HG03558 (cell line): Measurements from ENCODE around the gene TNRC6A.
"Not testable (repeated sequence)": the region's sequence is repeated elsewhere in the genome, so short reads cannot be mapped to it uniquely, and the experiment has no call there.

Experiments used
- ATAC-seq: cut with Tn5 transposase; IDR thresholded peaks from one replicate; pipeline ENCODE4 v1.9.1; 2021; ENCODE audit warnings: moderate number of reproducible peaks; ENCODE audit not compliant: unreplicated experiment; ENCODE audit errors: extremely low read depth

Gene TNRC6A

DNA sequence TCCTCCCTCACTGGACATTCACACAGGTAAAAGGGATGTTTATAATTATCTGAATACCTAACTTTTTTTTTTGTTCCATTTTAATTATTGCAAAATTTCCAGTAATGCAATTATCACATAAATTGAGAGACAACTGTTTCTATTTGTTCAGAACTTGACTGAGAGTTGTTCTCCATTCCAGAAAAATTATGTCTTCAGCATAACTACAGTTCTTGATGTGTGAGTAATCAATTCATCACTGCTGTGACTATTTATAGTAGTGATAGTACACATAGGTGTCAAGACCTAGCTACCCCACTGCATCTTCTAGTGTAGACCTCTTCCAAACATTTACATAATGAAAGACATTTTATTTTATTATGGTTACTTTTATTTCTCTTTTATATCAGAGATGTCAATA lies 5.8 kb upstream of the TNRC6A start:
- ATAC-seq, result no peak

DNA sequence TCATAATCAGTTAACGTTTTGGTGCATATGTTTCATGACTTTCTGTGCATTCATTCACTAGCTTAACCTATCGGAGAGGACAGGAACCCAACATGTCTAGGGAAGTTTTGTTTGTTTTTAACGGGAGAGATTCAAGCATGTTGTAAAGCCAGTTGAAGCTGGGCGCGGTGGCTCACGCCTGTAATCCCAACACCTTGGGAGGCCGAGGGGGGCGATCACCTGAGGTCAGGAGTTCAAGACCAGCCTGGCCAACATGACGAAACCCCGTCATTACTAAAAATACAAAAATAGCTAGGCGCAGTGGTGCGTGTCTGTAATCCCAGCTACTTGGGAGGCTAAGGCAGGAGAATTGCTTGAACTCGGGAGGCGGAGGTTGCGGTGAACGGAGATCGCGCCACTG lies 1.4 kb upstream of the TNRC6A start:
- no peak for ATAC-seq

DNA sequence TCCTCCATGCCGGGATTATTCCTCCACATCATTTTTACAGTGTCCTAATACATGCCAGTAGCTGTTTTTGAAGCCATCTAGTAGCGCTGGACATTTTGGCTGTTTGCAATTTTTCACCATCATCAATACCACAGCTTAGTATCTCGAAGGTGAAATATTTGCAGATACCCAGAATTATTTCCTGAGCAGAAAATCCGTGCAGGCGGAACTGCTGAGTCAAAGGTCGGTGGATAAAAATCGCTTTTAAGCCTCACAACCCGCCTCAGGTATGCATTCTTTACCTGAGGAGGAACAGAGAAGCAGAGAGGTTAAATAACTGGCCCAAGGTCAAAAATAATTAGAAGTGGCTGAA lies 584 bp upstream of the TNRC6A start:
- ATAC-seq, result no peak

DNA sequence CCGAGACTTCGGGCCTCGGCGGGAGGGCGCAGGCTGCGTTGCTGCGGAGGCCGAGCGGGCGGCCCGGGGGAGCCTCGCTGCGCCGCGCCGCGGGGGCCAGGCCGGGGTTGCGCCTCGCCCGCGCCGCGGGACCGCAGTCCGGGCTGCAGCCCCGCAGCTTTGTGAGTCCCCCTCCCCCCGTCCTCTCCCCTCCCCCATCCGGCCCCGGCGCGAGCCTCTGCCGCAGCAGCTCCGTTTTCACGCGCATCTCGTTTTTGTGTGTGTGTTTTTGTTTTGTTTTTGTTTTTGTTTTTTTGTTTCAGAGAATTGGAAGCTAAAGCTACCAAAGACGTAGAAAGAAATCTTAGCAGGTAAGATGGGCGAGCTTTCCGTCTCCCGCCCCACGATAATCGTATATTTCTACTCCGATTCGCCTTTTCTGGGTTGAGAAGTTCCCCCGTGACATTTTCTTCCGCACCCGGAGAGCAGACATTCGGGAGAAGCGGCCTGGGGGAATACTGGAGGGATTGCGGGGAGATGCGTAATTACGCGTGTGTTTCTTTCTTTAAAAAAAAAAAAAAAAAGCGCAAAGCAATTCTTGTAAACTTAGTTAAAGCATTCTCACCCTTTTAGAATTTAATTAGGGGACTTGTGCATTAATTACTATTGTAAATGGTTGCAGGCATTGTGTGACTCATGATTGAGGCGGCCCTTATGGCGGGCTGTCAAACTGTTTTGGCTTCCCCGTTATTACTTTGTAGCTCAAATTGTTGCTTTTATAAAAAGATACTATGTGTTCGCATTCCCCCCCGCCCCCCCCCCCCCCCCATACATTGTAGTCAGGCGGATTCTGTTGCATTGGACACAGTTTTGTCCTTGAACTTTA lies 732 bp downstream of the TNRC6A start:
- ATAC-seq, result peak; percentile 7

DNA sequence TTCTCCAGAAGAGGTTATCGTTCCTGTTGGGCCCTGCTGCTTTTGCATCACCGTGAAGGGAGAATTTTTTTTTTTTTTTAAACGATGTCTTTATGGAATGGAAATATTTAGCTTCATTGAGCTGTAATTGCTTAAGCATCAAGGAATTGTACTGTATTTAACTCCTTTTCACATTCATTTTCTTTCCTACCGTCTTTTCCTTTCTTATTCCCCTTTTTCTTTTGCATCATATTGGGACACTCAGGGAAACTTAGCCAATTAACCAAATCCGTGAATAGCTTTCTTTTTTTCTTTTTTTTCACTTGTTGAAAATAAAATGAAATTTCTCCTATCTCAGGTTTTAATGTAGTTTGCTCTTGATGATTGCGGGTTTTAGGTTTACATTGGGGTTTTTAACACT lies 1.5 kb downstream of the TNRC6A start:
- ATAC-seq, result no peak

DNA sequence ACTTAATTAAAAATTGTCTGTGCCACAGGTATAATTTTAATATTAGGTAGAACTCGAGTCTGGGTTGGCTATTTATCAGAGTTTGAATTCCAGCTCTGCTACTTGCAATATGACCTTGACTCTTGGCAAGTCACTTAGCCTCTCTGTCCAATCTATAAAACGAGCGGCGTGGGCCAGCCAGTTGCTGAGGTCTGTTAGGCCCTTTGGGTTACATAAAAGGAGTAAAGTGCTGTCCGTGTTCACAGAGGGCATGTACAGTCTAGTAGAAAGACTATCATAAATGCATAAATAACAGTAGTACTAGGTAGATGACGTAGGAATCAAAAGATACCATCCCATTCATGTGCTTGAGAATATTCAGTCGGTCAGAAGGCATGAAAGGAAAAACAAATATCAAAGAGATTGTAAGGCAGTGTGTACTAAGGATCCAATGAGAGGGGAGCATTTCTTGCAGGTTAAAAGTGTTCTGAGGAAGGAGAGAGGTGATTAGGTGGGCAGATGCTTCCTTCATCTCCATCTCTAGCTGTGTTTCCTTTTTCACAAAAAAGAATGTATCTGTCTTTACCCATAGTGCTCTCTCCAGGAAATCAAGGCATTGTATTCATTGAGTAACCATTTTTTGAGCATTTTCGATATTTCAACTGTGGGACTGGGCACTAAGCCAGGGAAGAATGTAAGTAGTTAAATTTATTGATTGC lies 2.4 kb downstream of the TNRC6A start:
- ATAC-seq, result no peak

DNA sequence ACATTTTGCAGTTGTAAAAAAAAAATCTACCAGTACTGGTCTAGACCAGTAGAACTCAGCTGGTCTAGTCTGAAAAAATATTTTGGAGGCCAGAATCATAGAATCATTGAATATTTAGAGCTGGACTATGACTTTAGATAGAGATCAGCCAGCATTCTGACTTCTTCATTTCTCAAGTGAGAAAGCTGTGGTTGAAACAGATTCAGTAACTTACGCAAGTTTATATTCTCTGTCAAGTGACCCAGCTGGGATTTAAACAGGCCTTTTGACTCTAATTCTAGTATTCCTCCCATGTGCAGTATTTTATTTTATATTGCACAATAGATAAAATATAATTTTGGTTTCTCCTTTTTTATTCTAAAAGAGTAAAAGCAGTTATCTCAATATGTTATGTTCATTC lies 4.9 kb downstream of the TNRC6A start:
- no peak for ATAC-seq

DNA sequence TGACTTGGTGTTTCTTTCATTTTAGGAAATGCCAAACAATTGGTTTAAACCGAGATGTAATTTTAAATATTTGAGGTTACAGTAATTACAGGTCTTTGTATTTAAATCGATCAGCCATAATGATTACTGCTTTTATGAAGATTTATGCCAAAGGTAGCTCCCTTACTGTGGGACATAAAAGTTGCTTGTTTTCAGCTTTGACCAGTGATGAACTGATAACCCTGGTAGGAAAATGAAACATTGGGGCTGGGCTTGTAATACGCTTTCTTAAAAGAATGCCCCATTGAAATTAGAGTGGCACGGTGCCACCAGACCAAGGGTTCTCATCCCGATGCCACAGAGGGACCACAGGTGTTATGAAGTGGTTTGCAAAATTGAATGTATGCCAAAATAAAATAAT lies 7.3 kb downstream of the TNRC6A start:
- no peak for ATAC-seq

DNA sequence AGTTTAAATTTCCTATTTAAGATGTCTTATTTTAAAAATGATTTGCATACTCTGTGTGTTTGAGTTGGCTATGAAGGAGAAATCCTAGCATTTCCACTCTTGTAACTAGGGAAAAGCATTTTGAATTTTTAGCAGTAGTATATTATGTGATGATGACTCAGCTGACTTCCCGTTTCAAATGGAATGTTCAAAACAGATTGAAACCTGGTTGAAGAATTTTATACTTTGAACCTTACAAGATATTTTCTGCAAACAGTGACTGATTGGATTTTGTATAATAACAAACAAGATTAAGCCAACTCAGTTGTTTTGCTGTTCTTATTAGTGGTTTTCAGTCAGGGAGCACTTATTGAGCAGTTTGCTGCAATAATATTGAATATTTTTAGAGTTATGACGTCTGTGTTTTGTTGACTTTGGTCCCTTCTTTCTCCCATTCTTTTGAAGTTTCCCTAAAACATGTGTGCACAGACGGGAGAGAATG lies 8.0 kb downstream of the TNRC6A start:
- no peak for ATAC-seq

DNA sequence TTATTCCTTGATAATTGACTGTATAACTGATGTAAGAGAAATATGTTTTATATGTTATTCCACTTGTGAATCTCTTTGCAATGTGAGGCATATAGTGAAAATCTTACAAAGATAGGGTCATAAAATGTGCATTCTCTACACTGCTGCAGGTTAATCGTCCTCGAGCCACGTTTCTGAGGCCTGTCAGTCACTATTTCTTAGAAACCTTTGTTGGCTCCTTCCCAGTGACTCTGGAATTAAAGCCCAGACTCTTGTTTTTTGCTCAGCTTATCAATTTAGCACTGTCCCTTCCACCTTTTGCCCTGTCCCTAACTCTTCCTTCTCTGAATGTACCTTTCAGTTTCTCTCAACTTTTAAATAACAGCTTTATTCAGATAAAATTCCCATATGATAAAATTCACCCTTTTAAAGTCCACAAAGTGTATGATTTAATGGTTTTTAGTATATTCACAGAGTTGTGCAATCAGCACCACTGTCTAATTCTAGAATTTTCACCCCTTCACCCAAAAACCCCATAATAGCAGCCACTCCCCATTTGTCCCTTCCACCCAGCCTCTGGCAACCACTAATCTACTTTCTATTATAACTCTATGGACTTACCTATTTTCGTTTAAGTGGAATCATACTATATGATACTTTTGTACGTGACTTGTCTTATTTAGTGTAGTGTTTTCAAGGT lies 8.6 kb downstream of the TNRC6A start:
- ATAC-seq, result no peak

DNA sequence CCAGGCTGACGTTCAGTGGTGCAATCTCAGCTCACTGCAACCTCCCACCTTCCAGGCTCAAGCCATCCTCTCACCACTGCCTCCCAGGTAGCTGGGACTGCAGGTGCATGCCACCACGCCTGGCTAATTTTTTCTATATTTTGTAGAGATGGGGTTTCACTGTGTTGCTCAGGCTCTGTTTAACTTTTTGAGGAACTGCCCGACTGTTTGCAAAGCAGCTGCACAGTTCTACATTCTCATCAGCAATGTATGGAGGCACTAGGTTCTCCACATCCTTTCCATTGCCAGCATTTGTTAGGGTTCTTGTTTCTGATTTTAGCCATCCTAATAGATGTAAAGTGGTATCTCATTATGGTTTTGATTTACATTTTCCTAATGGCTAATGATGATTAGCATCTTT lies 9.4 kb downstream of the TNRC6A start:
- ATAC-seq, result no peak

DNA sequence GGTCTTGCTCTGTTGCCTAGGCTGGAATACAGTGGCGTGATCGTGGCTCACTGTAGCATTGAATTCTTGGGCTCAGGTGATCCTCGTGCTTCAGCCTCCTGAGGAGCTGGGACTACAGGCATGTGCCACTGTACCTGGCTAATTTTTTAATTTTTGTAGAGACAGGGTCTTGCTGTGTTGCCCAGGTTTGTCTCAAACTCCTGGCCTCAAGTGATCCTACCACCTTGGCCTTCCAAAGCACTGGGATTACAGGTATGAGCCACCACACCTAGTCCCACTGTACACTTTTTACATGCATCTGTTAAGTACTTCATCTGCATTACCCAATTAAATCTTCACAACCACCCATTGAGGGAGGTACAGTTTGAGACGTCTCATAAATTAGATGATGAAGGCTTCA lies 12.4 kb downstream of the TNRC6A start:
- ATAC-seq, result no peak

DNA sequence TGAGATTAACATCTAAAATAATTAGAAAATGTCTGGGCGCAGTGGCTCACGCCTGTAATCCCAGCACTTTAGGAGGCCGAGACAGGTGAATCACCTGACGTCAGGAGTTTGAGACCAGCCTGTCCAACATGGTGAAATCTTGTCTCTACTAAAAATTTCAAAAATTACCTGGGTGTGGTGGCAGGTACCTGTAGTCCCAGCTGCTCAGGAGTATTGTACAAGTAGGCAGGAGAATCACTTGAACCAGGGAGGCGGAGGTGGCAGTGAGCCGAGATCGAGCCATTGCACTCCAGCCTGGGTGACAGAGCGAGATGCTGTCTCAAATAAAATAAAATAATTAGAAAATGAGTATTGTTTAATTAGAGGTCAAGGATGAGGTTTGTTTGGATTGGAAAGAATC lies 13.2 kb downstream of the TNRC6A start:
- not testable (repeated sequence) for ATAC-seq

DNA sequence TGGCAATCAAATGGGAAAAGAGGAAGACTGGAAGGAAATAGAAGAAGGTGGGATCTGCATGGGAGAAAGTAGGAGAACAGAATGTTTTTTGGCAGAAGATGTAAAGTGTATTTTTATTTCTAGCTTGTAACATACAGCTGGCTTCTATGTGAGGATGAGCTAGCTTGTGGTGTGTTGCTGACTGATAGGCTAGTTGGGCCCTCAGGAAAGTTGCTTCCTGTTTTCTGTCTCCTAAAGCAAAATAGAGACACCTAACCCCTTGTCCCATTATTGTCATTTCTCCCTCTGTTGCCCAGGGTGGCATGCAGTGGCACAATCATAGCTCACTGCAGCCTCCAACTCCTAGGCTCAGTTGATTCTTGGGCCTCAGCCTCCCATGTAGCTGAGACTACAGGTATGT lies 15.9 kb downstream of the TNRC6A start:
- no peak for ATAC-seq

DNA sequence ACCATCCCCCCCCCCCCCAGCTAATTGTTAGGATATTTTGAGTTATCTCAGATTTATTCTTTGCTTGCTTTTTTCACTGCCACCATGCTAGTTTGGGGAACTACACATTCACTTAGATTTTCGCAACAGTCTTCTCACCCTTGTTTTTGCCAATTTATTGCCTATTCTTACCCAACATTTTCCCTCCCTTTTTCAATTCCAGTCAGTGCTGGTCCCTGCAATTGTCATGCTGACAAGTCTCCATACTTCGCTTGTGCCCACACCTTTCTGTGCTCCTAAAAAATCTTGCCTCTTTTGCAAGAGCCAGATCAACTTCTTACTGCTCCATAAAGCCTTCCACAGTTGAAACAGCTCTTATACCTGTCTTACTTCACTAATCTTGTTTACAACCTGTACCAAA lies 16.3 kb downstream of the TNRC6A start:
- ATAC-seq, result no peak

DNA sequence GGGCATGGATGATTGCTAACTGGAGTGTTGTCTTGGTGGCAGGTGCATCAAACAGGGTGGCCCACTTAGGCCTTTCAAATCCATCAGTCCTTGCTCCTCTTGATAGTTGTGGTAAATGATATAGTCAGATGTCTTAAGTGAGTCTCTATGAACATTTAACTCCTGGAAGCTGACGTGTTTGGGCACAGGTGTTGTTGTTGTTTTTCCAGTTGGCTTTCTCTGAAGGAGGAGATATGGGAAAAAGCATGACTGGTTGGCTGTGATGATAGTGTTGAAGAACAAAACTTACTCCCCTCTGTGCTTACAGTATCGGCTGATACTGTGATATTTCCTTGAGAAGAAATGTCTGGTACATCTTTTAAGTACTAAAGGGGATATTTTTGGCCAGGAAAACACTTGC lies 18.0 kb downstream of the TNRC6A start:
- no peak for ATAC-seq

DNA sequence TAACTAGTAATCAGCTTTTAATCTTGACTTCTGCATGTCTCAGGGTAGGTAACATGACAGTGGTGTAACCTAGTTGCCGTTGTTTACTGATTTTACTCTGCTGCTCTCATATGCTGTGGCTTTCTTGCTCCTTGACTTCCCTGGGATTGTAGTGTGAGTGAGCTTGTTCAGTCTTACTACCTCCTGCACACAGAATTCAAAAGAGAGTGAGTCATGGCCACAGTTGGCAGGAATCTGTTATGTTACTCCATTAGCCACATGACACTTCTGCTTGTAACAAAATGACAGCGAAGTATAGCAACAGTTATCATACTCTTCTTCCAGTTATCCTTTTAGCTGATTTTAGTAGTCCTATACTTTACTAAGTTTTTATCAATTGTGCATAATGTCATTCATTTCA lies 18.8 kb downstream of the TNRC6A start:
- ATAC-seq, result no peak

DNA sequence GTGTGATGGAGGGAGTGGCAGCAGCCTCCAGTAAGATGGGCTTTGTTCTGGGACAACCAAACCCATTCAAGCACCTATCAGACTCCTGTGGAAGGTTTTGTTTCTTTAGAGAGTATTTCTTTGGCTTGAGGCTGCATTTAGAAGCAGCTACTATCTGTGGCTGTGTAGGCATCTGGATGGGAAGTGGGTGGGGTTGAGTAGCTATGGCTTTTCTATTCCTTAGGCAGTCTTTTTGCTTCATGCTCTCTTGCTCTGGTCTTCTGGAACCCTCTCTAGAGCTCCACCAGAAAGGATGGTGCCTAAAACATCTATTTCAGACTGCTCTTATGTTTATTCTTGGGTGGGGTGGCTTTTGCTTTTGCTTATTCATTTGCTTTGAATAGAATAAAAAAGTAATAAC lies 19.9 kb downstream of the TNRC6A start:
- no peak for ATAC-seq

DNA sequence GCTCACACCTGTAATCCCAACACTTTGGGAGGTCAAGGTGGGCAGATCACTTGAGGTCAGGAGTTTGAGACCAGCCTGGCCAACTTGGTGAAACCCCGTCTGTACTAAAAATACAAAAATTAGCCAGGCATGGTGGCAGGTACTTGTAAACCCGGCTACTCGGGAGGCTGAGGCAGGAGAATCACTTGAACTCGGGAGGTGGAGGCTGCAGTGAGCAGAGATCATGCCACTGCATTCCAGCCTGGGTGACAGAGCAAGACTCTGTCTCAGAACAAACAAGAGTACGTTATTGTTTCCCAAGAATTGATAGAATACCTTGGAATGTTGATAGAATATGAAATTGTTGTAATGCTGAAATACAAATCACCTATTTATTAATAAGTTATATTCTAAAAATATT lies 20.4 kb downstream of the TNRC6A start:
- ATAC-seq, result not testable (repeated sequence)

DNA sequence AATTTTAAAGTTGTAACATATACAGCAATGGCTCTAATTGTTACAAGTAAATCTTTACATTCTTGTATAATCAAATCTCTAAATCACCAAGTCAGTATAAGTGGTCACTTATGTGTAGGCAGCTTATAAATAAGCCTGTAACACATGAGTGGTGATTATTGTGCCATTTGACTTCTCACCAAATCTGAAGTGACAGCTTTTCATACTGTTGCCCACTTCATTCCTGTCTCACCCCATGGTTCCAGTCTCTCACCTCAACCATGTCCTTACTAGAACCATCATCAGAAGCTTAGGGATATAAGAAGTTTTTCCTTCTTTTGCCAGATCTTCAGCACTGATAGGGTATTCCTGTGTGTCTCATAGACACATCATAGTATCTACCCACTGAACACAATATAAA lies 23.5 kb downstream of the TNRC6A start:
- ATAC-seq, result no peak

DNA sequence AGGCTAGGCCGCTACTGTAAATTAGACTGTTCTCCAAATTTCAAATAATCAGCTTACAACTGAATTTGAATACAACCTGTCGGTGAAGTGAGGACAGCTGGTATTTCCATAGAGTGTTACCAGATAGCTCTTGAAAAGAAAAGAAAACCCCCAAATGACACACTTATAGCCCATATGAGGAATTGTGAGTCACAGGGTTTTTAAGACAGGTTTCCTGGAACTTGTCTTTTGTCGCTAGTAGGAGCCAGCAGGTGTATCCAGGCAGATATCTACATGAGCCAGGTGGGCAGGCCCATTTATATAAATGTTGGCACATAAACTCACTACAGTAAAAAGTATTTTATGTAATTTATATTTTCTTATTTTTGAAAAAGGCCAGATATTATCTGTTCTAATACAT lies 24.0 kb downstream of the TNRC6A start:
- ATAC-seq, result no peak
